T-helper 1 cell treated with Interleukin-12 subunit alpha and Interleukin-12 subunit beta and Interleukin-4 antibody, amounts not matched to agents 30 μg/mL and 1 μg/mL, for 36 hours (primary cell): Measurements from ENCODE around the gene PTMA.

Experiments
- H3K27ac Mint-ChIP-seq: one replicate; pipeline ENCODE4 v1.8.0; 2021; ENCODE audit warnings: mild to moderate bottlenecking, mixed read lengths
- H3K27me3 Mint-ChIP-seq: one replicate; pipeline ENCODE4 v1.8.0; 2021; ENCODE audit warnings: low read depth, mixed read lengths
- H3K36me3 Mint-ChIP-seq: one replicate; pipeline ENCODE4 v1.8.0; 2021; ENCODE audit warnings: low read depth, mixed read lengths
- H3K4me1 Mint-ChIP-seq: one replicate; pipeline ENCODE4 v1.8.0; 2021; ENCODE audit warnings: low read depth, mixed read lengths
- H3K4me3 Mint-ChIP-seq: one replicate; pipeline ENCODE4 v1.8.0; 2021; ENCODE audit warnings: mild to moderate bottlenecking, moderate library complexity, mixed read lengths
- H3K9me3 Mint-ChIP-seq: one replicate; pipeline ENCODE4 v1.8.0; 2021; ENCODE audit warnings: mixed read lengths

Gene PTMA

GRCh38 chr2:231713730-231714638 lies 5.7 kb downstream of the PTMA start:
- Mint-ChIP-seq H3K27me3 (no peaks in the 10 kb centered on the region), H3K4me1 (peaks cover 34% of the 10 kb centered on the region)

GRCh38 chr2:231714639-231715498 lies 6.5 kb downstream of the PTMA start:
- no peak overlapping the region for H3K4me3 Mint-ChIP-seq
- H3K9me3 Mint-ChIP-seq = no peaks in the 10 kb centered on the region
- H3K36me3 Mint-ChIP-seq = peaks cover 36% of the 10 kb centered on the region
- peak overlapping the region; percentile 88 for H3K27ac Mint-ChIP-seq
- no peaks in the 10 kb centered on the region for H3K27me3 Mint-ChIP-seq
- H3K4me1 Mint-ChIP-seq = peaks cover 34% of the 10 kb centered on the region

More at GRCh38 chr2:231713730-231714638, 5.7 kb downstream of the PTMA start:
- no peaks in the 10 kb centered on the region for H3K9me3 Mint-ChIP-seq
- peaks cover 39% of the 10 kb centered on the region for H3K36me3 Mint-ChIP-seq
- peak overlapping the region; percentile 88 for H3K27ac Mint-ChIP-seq
- H3K4me3 Mint-ChIP-seq = peak overlapping the region; percentile 52

GRCh38 chr2:231715499-231715837 lies 7.1 kb downstream of the PTMA start:
- Mint-ChIP-seq H3K4me1 (peaks cover 34% of the 10 kb centered on the region), H3K9me3 (no peaks in the 10 kb centered on the region), H3K27ac (peak overlapping the region; percentile 53), H3K27me3 (no peaks in the 10 kb centered on the region), H3K36me3 (peaks cover 35% of the 10 kb centered on the region), H3K4me3 (no peak overlapping the region)

GRCh38 chr2:231715988-231716616 lies 7.8 kb downstream of the PTMA start:
- Mint-ChIP-seq H3K4me3 (no peak overlapping the region), H3K4me1 (peaks cover 34% of the 10 kb centered on the region), H3K36me3 (peaks cover 33% of the 10 kb centered on the region), H3K9me3 (no peaks in the 10 kb centered on the region), H3K27me3 (no peaks in the 10 kb centered on the region), H3K27ac (peak overlapping the region; percentile 53)

GRCh38 chr2:231716666-231717280 lies 8.4 kb downstream of the PTMA start:
- peaks cover 29% of the 10 kb centered on the region for H3K4me1 Mint-ChIP-seq
- no peaks in the 10 kb centered on the region for H3K9me3 Mint-ChIP-seq
- H3K36me3 Mint-ChIP-seq = peaks cover 26% of the 10 kb centered on the region
- H3K27ac Mint-ChIP-seq = no peak overlapping the region
- H3K4me3 Mint-ChIP-seq = no peak overlapping the region
- no peaks in the 10 kb centered on the region for H3K27me3 Mint-ChIP-seq

- H3K9me3 Mint-ChIP-seq = no peaks in the 10 kb centered on the region
- H3K4me1 Mint-ChIP-seq = peaks cover 22% of the 10 kb centered on the region
- H3K4me3 Mint-ChIP-seq = no peak overlapping the region
- peaks cover 19% of the 10 kb centered on the region for H3K36me3 Mint-ChIP-seq
- H3K27me3 Mint-ChIP-seq = no peaks in the 10 kb centered on the region
- no peak overlapping the region for H3K27ac Mint-ChIP-seq
These were observed 9.2 kb downstream of the PTMA start for GRCh38 chr2:231717281-231718171.

- Mint-ChIP-seq H3K4me3 (no peak overlapping the region), H3K27ac (no peak overlapping the region), H3K9me3 (no peaks in the 10 kb centered on the region), H3K36me3 (peaks cover 10% of the 10 kb centered on the region), H3K4me1 (peaks cover 13% of the 10 kb centered on the region), H3K27me3 (no peaks in the 10 kb centered on the region)
These were observed 10.5 kb downstream of the PTMA start for GRCh38 chr2:231718799-231719198.

- Mint-ChIP-seq H3K27me3 (no peaks in the 10 kb centered on the region), H3K4me3 (no peak overlapping the region), H3K36me3 (peaks cover 3% of the 10 kb centered on the region), H3K9me3 (no peaks in the 10 kb centered on the region), H3K27ac (no peak overlapping the region), H3K4me1 (peaks cover 5% of the 10 kb centered on the region)
These were observed 12.1 kb downstream of the PTMA start for GRCh38 chr2:231720292-231720986.

GRCh38 chr2:231720987-231721966 lies 13.0 kb downstream of the PTMA start:
- Mint-ChIP-seq H3K36me3 (no peaks in the 10 kb centered on the region), H3K27ac (no peak overlapping the region), H3K27me3 (no peaks in the 10 kb centered on the region), H3K4me3 (no peak overlapping the region), H3K4me1 (no peaks in the 10 kb centered on the region), H3K9me3 (no peaks in the 10 kb centered on the region)

- Mint-ChIP-seq H3K36me3 (no peaks in the 10 kb centered on the region), H3K27ac (no peak overlapping the region), H3K4me1 (no peaks in the 10 kb centered on the region), H3K4me3 (no peak overlapping the region), H3K27me3 (no peaks in the 10 kb centered on the region), H3K9me3 (no peaks in the 10 kb centered on the region)
These were observed 14.5 kb downstream of the PTMA start for GRCh38 chr2:231722721-231723307.

- Mint-ChIP-seq H3K4me1 (no peaks in the 10 kb centered on the region), H3K4me3 (no peak overlapping the region), H3K9me3 (no peaks in the 10 kb centered on the region), H3K27ac (no peak overlapping the region), H3K27me3 (no peaks in the 10 kb centered on the region), H3K36me3 (no peaks in the 10 kb centered on the region)
These were observed 17.2 kb downstream of the PTMA start for GRCh38 chr2:231725476-231725875.

GRCh38 chr2:231726276-231726675 lies 18.0 kb downstream of the PTMA start:
- Mint-ChIP-seq H3K27ac (no peak overlapping the region), H3K36me3 (no peaks in the 10 kb centered on the region), H3K4me3 (no peak overlapping the region), H3K27me3 (no peaks in the 10 kb centered on the region), H3K9me3 (no peaks in the 10 kb centered on the region), H3K4me1 (no peaks in the 10 kb centered on the region)
